ENCODE results near the gene RBMS1. TPM values are rescaled to one million over a fixed set of nuclear protein-coding genes. Genes with fewer than 3 reads are reported as not detected.

Gene RBMS1
- total and polyA plus RNA-seq, 2 of the 13 experiments (the other 11 are each of a cell fraction or from before 2014, with no cell fraction given): 55.5 to 110 TPM

DNA sequence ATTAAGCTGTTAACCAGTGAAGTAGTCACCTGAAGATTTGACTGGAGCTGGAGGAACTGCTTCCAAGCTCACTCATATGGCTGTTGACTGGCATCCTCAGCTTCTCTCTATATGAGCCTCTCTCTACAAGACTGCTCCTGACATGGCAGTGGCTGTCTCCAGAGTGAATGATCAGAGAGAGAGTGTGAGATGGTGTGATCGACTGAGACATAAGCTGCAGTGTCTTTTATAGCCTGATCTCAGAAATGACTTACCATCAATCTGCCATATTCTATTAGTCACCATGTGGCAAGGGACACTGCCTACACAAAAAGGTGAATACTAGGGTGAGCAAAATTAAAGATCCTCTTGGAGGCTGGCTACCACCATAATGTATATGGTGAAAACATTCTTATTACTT, 7.8 kb upstream of the RBMS1 start (continued):
- TF ChIP-seq MIER2 (CRISPR knock-in tag; IDR thresholded peaks at IDR 0.05) (no peak), ZKSCAN5 (CRISPR knock-in tag; IDR thresholded peaks at IDR 0.05) (no peak), MEF2D (CRISPR knock-in tag; IDR thresholded peaks at IDR 0.05) (no peak), ZNF451 (CRISPR knock-in tag; IDR thresholded peaks at IDR 0.05) (no peak), TCF7 (IDR thresholded peaks at IDR 0.05; ENCODE audit: low read depth) (no peak), SALL2 (CRISPR knock-in tag; IDR thresholded peaks at IDR 0.05) (no peak), ZNF674 (CRISPR knock-in tag; IDR thresholded peaks at IDR 0.05; ENCODE audit: low read depth) (no peak), KLF13 (CRISPR knock-in tag; IDR thresholded peaks at IDR 0.05) (no peak), GATA4 (IDR thresholded peaks at IDR 0.05; ENCODE audit: borderline replicate concordance, low read depth) (no peak)
- TF ChIP-seq, protein P1, sequence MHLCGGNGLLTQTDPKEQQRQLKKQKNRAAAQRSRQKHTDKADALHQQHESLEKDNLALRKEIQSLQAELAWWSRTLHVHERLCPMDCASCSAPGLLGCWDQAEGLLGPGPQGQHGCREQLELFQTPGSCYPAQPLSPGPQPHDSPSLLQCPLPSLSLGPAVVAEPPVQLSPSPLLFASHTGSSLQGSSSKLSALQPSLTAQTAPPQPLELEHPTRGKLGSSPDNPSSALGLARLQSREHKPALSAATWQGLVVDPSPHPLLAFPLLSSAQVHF (CRISPR knock-in tag; IDR thresholded peaks at IDR 0.05): no peak

DNA sequence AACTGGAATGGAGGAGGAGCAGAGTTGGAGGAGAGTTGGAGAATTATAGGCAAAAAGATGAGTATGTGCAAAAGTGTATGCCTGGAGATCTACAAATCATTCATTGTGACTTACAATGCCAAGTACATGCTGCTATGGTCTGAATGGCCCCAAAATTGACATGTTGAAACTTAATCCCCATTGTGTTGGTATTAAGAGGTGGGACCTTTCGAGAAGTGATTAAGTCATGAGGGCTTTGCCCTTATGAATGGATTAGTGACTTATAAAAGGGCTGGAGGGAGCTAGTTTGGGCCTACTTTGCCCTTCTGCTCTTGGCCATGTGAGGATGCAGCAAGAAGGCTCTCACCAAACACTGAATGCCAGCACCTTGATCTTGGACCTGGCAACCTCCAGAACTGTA, 6.3 kb upstream of the RBMS1 start:
- Histone ChIP-seq H3K9ac (ENCODE audit: insufficient read depth, low read depth, low read length) (no peak overlapping the region), H3K36me3 (replicated peaks in 1 of 2; ENCODE audit: control insufficient read depth in 1 of 2, insufficient read depth in 2 of 2, low read length in 2 of 2) (no peaks in the 10 kb centered on the region), H3K27me3 (ENCODE audit: control insufficient read depth in 1 of 2, insufficient read depth in 2 of 2, low read length in 2 of 2) (peaks cover 0 to 19% of the 10 kb centered on the region in 2 experiments; a peak in 3 of 5 replicates), H3K9me3 (ENCODE audit: low read length) (no peaks in the 10 kb centered on the region), H3K4me3 (replicated peaks in 1 of 3; ENCODE audit: insufficient read depth in 1 of 3, low read depth in 2 of 3, low read length in 3 of 3) (no peak overlapping the region), H3K79me2 (ENCODE audit: insufficient read depth, low read length) (no peaks in the 10 kb centered on the region), H4K20me1 (ENCODE audit: insufficient read depth, low read length) (no peaks in the 10 kb centered on the region), H3K27ac (ENCODE audit: extremely low read length, insufficient read depth, low read length) (no peak overlapping the region), H2AFZ (ENCODE audit: low read length) (no peak overlapping the region), H3K4me1 (ENCODE audit: insufficient read depth, low read length) (no peaks in the 10 kb centered on the region), H3K4me2 (ENCODE audit: low read depth, low read length) (no peak overlapping the region)
- BruUV-seq (replicated peaks): no TSS peak
- DNase-seq (ENCODE audit: low spot score) (no peak), FAIRE-seq (no peak), ATAC-seq (no peak)
- in situ Hi-C loops (cut with HindIII; ENCODE audit: extremely low pct_ligation_motif_present, low pct_unique_long_range_greater_than_20kb) (no loop called here), intact Hi-C loops (cut with micrococcal nuclease; ENCODE audit: unreplicated experiment) (no loop called here)
- POLR2A ChIA-PET: no interaction called here
- 0% methylated on average over 1 of the region's 1 CpG for WGBS (ENCODE audit: low lambda C conversion rate)
- CTCF ChIA-PET (ENCODE audit: low intra/inter-chr PET ratio, low total read pairs): no interaction called here
- no peak for TF ChIP-seq MBD4 (IDR thresholded peaks at IDR 0.05; ENCODE audit: borderline replicate concordance, low read length)
- no peak for TF ChIP-seq HMG20B (CRISPR knock-in tag; conservative IDR thresholded peaks at IDR 0.05)
- no peak for TF ChIP-seq PCBP2 (optimal IDR thresholded peaks at IDR 0.05; ENCODE audit: low read depth, low read length, poor library complexity, severe bottlenecking)
- no peak for TF ChIP-seq STAG1 (CRISPR knock-in tag; IDR thresholded peaks at IDR 0.05)
- no peak for TF ChIP-seq ZFP41 (CRISPR knock-in tag; IDR thresholded peaks at IDR 0.05; ENCODE audit: borderline replicate concordance)
- TF ChIP-seq THYN1 (CRISPR knock-in tag; IDR thresholded peaks at IDR 0.05; ENCODE audit: borderline replicate concordance, low read depth): no peak
- TF ChIP-seq ZNF264 (CRISPR knock-in tag; IDR thresholded peaks at IDR 0.05): no peak
- TF ChIP-seq PAWR (CRISPR knock-in tag; IDR thresholded peaks at IDR 0.05; ENCODE audit: borderline replicate concordance): no peak
- TF ChIP-seq SRSF1 (optimal IDR thresholded peaks at IDR 0.05; ENCODE audit: low read depth, low read length): no peak
- TF ChIP-seq, protein P2, sequence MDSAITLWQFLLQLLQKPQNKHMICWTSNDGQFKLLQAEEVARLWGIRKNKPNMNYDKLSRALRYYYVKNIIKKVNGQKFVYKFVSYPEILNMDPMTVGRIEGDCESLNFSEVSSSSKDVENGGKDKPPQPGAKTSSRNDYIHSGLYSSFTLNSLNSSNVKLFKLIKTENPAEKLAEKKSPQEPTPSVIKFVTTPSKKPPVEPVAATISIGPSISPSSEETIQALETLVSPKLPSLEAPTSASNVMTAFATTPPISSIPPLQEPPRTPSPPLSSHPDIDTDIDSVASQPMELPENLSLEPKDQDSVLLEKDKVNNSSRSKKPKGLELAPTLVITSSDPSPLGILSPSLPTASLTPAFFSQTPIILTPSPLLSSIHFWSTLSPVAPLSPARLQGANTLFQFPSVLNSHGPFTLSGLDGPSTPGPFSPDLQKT (CRISPR knock-in tag; IDR thresholded peaks at IDR 0.05; ENCODE audit: borderline replicate concordance): no peak
- no peak for TF ChIP-seq MXD4 (CRISPR knock-in tag; IDR thresholded peaks at IDR 0.05)

All from HepG2 (cell line).